Left forelimb (tissue), 1 donor: Measurements from ENCODE around the gene IKBIP.
"Not testable (repeated sequence)": the region's sequence is repeated elsewhere in the genome, so short reads cannot be mapped to it uniquely, and the experiment has no call there.

ENCODE experiments used
- DNase-seq: peaks from one replicate; pipeline ENCODE4 v3.0.0-alpha.2; 2018; ENCODE audit warnings: low spot score

The IKBIP gene

GRCh38 chr12:98576795-98577194 lies 67.8 kb downstream of the IKBIP start:
- not testable (repeated sequence) for DNase-seq

- no peak for DNase-seq
Measured at GRCh38 chr12:98575013-98575412, 69.6 kb downstream of the IKBIP start.
